Peyer's patch (tissue), 4 donors: ENCODE data around the gene FBXO48.

Source experiments
- CTCF ChIP-seq, 6 experiments: fragments of 450-650 bp in 4 of 6; fragments of 200-600 bp in 2 of 6; sonication (generic) in 1 of 6; IDR thresholded peaks; one replicate each; pipeline ENCODE4 v1.5.1; 2017 to 2019; ENCODE audit warnings: antibody characterized with exemption in 6 of 6, mild to moderate bottlenecking in 3 of 6, moderate library complexity in 1 of 6
- POLR2A ChIP-seq, 2 donors: fragments of 450-650 bp; IDR thresholded peaks; one replicate each; pipeline ENCODE4 v1.5.1; 2017; ENCODE audit warnings: antibody characterized with exemption in 2 of 2, mild to moderate bottlenecking in 2 of 2, moderate library complexity in 2 of 2

- TF ChIP-seq POLR2A (IDR thresholded peaks at IDR 0.05) (no peak), CTCF (IDR thresholded peaks at IDR 0.05) (no peak)
Observed at GRCh38 chr2:68483011-68483410, 15.9 kb upstream of the FBXO48 start.
